Fibroblast of skin of left quadriceps (primary cell): ENCODE data around the gene CRYAB.

Experiments
- DNase-seq, 2 experiments: peaks; one replicate each; pipeline ENCODE4 v3.0.0-alpha.2; 2013; ENCODE audit warnings: low read depth in 2 of 2

Gene CRYAB, protein sequence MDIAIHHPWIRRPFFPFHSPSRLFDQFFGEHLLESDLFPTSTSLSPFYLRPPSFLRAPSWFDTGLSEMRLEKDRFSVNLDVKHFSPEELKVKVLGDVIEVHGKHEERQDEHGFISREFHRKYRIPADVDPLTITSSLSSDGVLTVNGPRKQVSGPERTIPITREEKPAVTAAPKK

DNA sequence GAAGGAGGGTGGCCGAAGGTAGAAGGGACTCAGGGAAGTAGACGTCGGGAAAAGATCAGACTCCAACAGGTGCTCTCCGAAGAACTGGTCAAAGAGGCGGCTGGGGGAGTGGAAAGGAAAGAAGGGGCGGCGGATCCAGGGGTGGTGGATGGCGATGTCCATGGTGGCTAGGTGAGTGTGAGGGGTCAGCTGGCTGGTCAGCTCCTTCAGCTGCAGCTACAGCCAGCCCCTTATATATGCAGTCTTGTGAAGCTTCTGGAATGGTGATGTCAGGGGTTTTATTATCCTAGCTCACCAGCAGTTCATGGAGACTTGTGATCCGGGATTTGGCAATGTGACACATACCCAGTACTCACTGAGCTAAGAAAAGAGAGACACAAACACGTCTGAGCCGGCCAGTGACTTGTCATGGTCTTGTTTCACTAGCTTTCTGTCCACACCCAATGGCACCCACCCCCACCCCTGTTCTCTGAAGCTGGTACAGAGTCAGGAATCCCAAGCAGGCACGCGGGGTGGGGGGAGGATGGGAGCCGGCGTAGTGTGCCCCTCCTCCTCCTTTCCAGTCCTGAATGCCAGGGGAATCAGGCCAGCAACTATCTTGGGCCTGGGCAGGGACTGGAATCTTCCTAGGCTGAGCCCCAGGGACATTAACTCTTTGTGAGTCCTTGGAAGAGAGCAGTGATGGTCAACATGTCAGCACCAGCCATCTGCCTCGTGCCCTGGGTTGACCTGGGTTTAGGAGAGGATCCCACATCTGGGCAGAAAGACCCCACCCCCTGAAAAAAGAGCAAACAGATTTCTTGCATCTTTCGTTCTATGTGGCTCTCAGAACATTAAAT, at the start of gene CRYAB:
Gene CRYAB (minus strand): TSS at position 208 of the 839 bp plus-strand sequence. CDS start 46 bp downstream, at position 162.
- peak in 1 of 2 experiments; percentile 62 for DNase-seq

DNA sequence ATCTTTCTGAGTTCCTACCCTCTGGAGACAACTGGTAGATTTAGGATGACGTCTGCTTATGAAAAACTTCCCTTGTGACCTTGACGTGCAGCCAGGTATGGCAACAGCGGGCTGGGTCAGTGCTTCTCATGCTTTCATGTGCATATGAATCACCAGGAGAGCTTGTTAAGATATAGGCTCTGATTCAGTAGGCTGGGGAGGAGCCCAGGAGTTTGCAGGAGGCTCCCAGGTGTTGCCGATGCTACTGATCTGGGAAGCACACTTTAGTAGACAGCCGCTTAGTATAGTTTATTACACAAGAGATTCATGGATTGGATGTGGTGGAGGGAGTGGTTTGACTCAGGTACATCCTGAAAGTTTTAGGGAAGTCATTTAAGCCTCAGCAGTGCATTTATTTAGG, 49.3 kb upstream of the CRYAB start:
- DNase-seq = no peak

DNA sequence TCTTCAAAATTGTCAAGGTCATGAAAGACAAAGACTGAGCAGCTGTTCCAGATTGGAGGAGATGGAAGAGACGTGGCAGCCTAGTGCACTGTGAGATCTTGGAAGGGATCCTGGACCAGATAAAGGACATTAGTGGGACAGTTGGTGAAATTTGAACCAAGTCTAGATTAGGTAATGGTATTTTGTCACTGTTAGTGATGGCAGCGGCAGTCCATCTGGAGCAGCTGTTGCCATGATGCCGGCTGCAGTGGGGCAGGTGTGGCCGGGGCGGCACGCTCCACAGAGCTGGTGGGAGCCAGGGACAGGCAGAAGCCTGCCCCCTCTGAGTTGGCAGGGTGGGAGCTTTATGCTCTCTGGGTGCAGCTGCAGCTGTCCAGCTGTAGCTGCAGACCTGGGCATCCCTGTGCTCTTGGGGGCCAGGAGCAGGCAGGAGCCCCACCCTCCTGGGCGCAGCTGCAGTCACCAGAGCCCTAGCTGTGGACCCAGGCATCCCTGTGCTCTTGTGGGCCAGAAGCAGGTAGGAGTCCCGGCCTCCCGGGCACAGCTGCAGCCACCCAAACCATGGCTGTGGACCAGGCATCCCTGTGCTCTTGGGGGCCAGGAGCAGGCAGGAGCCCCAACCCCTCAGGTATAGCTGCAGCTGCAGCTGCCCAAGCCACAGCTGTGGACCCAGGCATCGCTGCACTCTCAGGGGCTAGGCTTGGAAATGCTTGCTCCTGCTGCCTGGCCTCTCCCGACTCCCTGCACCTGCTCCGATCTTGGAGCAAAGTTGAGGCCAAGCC, 46.3 kb upstream of the CRYAB start:
- DNase-seq = no peak

DNA sequence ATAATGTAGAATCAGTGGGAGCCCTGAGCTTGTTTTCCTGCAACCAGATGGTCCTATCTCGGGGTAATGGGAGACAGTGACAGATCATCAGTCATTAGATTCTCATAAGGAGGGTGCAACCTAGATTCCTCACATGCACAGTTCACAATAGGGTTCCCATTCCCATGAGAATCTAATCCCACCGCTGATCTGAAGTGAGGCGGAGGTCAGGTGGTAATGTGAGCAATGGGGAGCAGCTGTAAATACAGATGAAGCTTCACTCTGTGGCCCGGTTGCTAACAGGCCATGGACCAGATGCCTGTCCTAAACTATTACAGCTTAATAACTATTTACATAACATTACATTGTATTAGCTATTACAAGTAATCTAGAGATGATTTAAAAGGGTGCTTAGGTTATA, 42.6 kb upstream of the CRYAB start:
- DNase-seq = no peak

DNA sequence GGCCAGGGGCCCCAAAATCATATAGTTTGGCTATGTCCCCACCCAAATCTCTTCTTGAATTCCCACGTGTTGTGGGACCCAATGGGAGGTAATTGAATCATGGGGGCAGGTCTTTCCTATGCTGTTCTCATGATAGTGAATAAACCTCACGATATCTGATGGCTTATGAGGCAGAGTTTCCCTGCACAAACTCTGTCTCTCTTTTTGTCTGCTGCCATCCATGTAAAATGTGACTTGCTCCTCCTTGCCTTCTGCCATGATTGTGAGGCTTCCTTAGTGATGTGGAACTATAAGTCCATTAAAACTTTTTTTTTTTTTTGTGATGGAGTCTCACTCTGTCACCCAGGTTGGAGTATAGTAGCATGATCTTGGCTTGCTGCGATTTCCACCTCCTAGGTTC, 40.0 kb upstream of the CRYAB start:
- no peak for DNase-seq

DNA sequence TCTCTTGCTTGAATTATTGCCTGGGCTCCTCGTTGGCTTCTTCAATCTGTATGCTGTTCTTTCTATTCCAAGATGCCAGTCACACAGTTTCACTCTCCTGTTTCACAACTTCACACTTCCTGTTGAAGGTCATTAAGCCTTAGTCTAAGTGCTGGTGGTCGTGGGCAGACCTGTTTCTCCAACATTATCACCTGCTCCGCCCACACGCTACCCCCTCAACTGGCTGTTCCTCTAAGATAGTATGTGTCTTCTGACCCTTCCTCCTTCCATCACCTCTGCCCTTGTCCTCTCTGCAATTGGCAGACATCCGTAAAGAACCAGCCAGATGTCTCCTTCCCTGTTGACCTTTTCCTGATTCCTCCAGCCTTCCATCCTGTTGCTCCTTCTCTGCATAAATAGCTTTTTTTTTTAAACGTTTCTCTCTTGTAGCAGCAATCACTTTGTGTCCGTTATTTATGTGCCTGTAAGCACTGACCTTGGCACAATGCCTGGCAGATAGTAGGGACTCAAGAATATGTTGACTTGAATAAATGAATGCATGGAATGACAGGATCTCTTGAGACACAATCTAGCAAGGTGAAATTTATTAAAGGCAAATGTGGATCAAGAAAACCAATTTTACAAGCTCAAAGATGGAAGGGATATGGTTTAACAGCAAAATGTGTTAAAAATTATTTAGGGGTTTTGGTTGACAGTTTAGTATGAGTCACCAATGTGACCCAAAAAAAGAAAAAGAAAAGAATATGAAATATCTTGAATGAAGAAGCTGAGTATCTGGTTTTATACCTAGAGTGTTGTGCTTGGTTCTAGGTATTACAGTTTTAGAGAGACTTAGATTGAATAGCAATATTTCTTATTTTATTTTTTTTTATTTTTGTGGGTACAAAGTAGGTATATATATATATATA, 38.2 kb upstream of the CRYAB start:
- no peak for DNase-seq

DNA sequence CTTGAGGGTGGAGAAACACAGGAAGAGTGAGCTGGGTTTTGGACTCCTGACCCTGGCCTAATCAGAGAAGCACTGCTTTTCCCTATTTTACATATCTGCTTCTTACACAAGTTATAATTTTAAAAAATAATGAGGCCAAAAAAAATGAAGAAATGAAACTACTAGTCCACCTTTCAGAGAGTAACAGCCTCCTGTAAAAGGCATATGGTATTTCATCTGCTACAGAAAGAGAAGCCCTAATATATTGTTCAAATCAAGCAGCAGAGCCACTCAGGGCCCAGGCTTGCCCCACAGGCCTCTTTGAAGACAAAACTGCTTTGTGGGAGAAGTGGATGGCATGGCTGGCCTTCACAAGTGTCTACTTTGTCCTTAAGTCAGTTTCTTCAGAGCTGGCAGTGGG, 35.6 kb upstream of the CRYAB start:
- DNase-seq = no peak

DNA sequence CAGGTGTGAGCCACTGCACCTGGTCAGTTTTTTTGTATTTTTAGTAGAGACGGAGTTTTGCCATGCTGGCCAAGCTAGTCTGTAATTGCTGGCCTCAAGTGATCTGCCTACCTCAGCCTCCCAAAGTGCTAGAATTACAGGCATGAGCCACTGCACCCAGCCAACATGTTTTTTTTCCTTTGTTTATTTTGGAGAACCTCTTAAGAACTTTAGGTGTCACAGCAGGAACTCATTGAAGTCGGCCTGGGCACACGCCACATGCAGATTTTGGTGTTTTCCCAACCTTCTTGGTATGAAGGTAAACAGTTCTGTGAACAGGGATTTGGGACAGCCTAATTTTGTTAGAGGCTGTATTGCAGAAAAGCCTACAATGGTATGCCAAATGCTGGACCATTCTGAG, 34.9 kb upstream of the CRYAB start:
- DNase-seq = no peak

DNA sequence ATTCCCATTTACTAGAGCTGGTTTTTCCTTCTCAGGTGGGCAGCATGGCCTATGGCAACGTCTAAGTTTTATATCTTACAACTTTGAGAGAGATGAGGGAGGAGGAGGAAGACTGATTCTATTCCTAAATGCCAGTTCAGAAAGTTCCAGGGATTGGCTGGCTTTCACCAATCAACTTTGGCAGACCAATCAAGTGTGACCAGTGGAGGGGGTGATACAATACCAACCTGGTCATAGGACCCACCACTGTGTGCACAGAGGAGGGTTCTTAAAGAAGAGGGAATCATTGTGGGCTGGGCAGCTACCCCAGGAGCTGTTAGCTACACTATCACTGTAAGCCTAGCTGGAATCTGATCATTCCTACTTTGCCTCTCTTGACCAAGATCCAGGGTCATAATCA, 33.6 kb upstream of the CRYAB start:
- DNase-seq = no peak

DNA sequence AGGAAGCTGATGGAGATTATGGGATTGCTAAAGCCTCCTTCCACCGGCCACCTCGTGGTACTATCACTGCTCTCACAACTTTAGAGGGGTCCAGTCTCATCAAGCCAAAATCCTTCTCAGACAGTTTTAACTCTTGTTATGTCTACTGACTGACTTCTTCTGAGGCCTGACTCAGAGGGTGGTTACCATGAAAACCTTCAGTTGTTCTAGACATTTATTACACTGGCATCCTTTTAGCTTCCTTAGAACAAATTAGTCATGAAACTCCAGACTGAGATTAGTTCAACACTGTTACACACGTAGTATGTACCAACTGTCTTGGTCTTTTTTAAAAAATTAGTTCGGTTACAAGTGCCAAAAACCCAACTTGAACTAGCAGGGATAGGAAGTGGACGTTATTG, 33.1 kb upstream of the CRYAB start:
- DNase-seq = no peak

DNA sequence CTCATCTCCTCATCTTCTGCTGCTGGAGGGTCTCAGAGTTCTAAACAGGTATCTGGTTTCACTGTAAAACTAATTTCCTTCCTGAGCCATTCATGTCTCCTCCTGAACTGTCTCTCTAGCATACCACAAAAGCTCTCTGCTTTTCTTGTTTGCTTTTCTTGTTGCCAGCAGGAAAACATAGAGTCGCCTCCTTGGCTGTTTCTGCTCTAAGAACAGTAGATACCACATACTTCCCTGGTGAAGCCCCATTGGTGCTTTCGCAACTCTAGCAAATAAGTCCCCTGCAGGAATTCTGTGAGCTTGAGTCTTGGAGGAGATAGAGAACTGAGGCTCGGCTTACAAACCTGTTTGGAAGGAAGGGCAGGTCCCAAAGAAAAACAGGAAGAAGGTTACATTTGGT, 32.6 kb upstream of the CRYAB start:
- peak; percentile 49 to 57 for DNase-seq

DNA sequence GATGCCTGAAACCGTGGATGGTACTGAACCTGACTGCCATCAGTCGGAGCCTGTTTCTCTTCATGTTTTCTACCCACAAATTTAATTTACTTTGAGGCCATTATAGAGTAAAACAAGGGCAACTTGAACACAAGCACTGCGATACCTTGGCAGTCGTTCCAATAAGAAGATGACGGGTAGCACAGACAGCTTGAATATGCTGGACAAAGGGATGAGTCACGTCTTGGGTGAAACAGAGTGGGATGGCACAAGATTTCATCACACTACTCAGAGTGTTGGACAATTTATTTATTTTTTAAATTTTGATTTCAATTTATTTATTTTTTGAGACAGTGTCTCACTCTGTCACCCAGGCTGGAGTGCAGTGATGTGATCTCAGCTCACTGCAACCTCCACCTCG, 31.3 kb upstream of the CRYAB start:
- DNase-seq = no peak

DNA sequence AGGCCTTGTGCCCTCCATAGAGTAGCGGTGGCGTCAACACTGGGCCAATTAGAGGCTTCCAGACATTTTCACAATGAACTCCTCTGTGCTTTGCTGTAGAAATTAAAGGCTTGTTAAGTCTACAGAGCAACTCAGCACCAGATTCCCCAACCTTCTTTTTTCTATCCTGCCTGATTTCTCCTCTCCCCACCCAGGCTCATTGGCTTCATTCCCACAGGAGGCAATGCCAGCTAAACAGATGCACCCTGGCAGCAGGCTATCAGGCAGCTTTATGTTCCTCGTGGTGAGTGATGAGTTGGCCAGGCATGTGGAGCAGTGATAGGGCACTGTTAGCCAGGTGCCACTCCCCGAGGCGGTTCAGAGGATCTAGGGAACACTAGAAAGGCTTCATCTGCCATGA, 30.4 kb upstream of the CRYAB start:
- no peak for DNase-seq

DNA sequence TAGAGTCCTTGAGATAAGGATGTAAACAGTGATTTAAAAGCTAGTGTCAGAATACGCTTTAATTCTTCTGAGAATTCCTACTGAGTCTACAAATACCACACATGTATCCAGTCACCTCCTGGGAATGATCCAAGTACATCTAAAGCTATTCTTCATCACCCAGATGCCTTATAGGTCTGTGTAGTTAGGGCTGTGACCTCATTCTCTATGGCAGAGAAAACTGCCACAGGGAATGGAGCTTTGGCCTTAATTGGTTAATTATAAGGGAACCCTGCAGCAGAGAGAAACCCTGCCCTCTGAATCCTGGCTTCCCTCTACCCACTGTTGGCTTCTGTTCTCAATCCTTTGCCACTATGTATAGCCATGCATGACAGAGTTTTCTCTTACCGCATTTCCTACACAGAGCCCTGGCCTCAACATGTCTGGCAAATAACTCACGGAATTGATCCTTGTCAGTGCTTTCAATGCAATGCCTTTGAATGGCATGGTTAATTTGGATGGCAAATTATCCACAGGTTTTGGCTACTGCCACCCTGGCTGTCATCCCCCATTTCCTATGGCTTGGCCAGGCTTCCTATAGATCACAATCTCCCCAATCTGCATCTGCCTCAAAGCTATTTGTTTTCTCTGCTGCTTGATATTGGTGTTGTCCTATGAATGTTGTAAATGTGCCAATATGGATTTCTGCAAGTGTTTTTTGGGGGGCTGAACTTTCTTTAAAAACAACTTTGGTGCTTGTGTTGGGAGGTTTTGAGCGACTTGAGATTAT, 28.4 kb upstream of the CRYAB start:
- DNase-seq = peak; percentile 78 to 80

DNA sequence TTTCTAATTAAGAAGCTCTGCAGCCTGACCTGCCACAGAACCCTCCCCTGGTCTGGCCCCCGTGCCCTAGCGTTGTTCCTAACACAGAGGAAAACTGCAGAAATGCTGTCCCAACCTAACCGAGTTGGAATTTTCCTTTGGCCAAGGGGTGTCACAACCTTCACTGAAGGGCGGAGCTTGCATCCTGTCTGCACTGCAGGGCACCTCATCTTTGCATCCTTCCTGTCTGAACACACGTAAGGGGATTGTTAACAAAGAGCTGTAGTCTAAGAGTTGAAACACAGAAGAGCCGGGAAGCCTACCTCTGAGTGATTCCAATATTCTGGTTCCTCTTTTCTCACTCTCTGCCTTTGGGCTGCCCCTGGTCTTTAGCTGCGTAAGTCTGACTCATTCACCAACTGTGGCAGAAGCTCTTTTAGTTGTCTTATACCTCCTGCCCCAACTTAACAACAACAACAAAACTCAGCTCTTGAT, 27.2 kb upstream of the CRYAB start:
- no peak for DNase-seq

DNA sequence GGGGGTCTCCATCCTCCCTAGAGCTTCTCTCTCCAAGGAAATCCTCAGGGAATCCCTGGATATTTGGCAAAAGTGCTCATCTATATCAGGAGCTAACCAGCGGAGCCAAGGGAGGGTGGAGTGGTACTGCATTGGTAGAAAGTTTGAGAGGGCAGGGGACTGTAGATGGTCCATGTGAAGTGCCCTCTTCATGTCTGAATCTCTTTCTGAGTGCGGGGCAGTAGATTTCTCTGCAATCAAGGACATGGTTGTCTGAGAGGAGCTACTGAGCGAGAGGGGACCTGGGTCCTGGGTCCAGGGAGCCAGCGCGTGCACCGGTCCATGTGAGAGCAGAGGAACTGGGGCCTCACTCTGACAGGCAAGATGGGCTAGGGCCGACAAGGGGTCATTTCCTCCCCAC, 26.3 kb upstream of the CRYAB start:
- DNase-seq = no peak

DNA sequence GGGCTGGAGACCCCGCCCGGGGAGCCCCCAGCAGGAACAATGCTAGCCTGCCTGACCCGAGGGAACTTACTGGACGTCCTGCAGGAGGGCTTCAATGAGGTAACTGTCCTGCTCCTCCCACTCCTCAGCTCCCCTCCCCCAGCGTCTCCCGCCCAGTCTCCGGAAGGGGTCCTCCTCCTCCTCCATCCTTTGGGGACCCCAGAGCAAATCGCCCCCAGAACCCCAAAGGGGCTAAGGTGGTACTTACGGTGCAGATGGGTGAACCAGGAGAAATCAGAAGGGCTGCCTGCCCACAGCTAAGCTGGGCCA, 25.8 kb upstream of the CRYAB start:
- no peak for DNase-seq

DNA sequence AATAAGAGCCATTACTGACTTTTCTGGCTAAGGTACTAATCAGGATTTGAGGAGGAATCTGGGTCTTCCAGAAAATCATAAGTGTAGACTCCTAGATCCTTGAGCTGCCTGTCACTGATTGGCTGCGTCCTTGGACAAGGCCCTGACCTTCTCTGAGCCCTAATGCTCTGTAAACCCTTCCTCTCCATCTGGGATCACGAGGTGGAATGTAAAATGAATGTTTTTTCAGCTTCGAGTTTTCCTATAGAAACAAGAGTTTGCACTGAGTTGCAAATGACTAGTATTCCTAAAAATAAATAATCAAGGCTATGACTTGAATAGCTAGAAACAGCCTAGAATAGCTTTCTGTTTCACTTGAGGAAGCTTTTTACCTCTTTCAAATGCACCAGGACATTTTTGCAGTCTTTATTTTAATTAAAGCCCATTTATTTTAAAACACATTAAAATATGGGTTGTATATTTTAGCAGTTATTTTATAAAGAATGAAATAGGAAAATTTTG, 24.5 kb upstream of the CRYAB start:
- DNase-seq = no peak

DNA sequence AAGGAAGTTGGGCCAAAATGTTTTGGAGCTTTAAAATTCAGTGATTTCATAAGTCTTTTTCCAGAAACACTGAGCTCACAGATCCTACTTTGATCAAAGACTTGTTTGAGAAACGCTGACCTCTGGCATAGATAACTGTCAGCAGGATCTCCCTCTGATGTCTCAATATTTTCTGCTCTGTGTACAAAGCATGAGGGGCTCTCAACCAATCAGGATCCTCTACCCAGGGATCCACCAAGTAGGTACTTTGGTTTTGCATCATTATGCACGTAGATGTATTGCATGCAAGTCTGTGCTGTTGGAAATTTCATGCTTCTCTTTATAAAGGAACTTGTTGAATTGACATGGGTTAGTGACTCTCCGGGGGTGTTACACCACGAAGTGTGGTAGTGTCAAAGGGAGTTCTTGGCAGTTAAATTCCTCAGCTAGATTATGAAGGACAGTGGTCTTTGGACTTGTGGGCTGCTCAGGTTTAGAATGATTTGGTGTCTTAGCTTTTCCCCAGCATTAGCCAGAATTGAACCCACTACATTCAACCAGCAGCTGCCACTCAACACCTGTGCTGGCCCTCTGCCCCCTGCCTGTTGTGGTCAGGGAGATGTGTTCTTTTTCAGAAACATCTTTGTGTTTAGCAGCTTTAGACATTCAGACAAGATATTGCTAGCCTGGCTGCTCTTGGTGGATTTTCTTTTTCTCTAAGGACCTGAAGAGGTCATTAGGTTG, 23.9 kb upstream of the CRYAB start:
- no peak for DNase-seq

DNA sequence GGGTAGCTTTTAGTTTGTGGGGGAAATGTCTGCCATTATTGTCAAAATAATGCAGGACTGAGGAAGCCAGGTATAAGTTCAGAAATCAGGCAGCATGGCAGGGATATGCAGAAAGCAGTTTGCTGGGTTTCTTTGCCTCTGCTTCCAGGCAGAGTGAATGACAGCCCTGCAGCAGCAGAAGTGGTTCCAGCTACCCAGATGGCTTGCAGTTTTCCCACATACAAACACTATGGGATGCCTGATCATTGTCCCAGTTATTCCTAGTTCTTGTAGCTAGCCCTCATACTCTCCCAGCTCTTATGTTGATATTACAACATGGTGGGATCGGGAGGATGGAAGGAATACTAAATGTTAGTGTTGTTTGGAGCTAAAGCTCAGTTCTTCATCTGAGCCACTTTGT, 22.7 kb upstream of the CRYAB start:
- DNase-seq = no peak
